LHCN-M2 (cell line): ENCODE results near the gene SLC38A7. TPM values are rescaled to one million over a fixed set of nuclear protein-coding genes. Genes with fewer than 3 reads are reported as not detected.
"Not testable (repeated sequence)": the region's sequence is repeated elsewhere in the genome, so short reads cannot be mapped to it uniquely, and the experiment has no call there.

Experiments
- DNase-seq: peaks from one replicate; pipeline ENCODE4 v3.0.0-alpha.2; 2012; ENCODE audit warnings: low read depth
- polyA plus RNA-seq: library from polyadenylated mRNA; unstranded; fragments of >200 nt; gene quantifications from one replicate; pipeline ENCODE4 v1.2.1, GENCODE V29; 2012; ENCODE audit warnings: missing spikeins
- total RNA-seq: library from RNA; depleted of rRNA; stranded (reverse); fragments of >200 nt; gene quantifications from 2 replicates; pipeline ENCODE4 v1.2.3, GENCODE V29; 2014; rRNA removed

Gene SLC38A7
- 18.8 and 25.1 TPM in 2 replicates for total RNA-seq
- polyA plus RNA-seq = 16.9 TPM

- peak; percentile 80 for DNase-seq
These were observed at the start of gene SLC38A7 for GRCh38 chr16:58684354-58685083. SLC38A7 (minus strand) TSS chr16:58684770; CDS start chr16:58680126, 4,644 bp downstream.

GRCh38 chr16:58733671-58734458, 49.3 kb upstream of the SLC38A7 start, which contains the start of gene GOT2:
GOT2 (minus strand) TSS chr16:58734316; CDS start chr16:58734228, 88 bp downstream.
- peak; percentile 80 for DNase-seq

- no peak for DNase-seq
These were observed 48.7 kb upstream of the SLC38A7 start for GRCh38 chr16:58733248-58733670.

- peak; percentile 56 for DNase-seq
These were observed 48.1 kb upstream of the SLC38A7 start for GRCh38 chr16:58732545-58733247.

- DNase-seq = no peak
These were observed 46.3 kb upstream of the SLC38A7 start for GRCh38 chr16:58730724-58731370.

- no peak for DNase-seq
These were observed 43.4 kb upstream of the SLC38A7 start for GRCh38 chr16:58727796-58728568.

- DNase-seq = no peak
These were observed 42.6 kb upstream of the SLC38A7 start for GRCh38 chr16:58727028-58727781.

GRCh38 chr16:58723109-58723508, 38.5 kb upstream of the SLC38A7 start:
- no peak for DNase-seq

- no peak for DNase-seq
These were observed 33.4 kb upstream of the SLC38A7 start for GRCh38 chr16:58717994-58718393.

GRCh38 chr16:58716468-58716867, 31.9 kb upstream of the SLC38A7 start:
- no peak for DNase-seq

- no peak for DNase-seq
These were observed 29.2 kb upstream of the SLC38A7 start for GRCh38 chr16:58713742-58714141.

GRCh38 chr16:58709333-58709732, 24.8 kb upstream of the SLC38A7 start:
- DNase-seq = no peak

- no peak for DNase-seq
These were observed 14.6 kb upstream of the SLC38A7 start for GRCh38 chr16:58699151-58699550.

GRCh38 chr16:58695368-58695767, 10.8 kb upstream of the SLC38A7 start:
- no peak for DNase-seq

- DNase-seq = no peak
These were observed 7.9 kb upstream of the SLC38A7 start for GRCh38 chr16:58692450-58692849.

GRCh38 chr16:58686985-58687706, 2.6 kb upstream of the SLC38A7 start:
- not testable (repeated sequence) for DNase-seq

- DNase-seq = no peak
These were observed 497 bp upstream of the SLC38A7 start for GRCh38 chr16:58685084-58685449.

GRCh38 chr16:58684001-58684353, 593 bp downstream of the SLC38A7 start:
- DNase-seq = peak; percentile 41

- no peak for DNase-seq
These were observed 4.8 kb downstream of the SLC38A7 start for GRCh38 chr16:58679763-58680162.
